Activated CD4-positive, alpha-beta T cell treated with anti-CD3 and anti-CD28 coated beads, Interleukin-2, Interleukin-6, amounts not matched to agents 100 ng/mL and 50 ng/mL, durations not matched to agents 16 hours and 8 hours (primary cell): ENCODE measurements around the gene PBX3.

Source experiments
- DNase-seq: peaks from one replicate; pipeline ENCODE4 v3.0.0-alpha.2; 2020

The PBX3 gene

DNA sequence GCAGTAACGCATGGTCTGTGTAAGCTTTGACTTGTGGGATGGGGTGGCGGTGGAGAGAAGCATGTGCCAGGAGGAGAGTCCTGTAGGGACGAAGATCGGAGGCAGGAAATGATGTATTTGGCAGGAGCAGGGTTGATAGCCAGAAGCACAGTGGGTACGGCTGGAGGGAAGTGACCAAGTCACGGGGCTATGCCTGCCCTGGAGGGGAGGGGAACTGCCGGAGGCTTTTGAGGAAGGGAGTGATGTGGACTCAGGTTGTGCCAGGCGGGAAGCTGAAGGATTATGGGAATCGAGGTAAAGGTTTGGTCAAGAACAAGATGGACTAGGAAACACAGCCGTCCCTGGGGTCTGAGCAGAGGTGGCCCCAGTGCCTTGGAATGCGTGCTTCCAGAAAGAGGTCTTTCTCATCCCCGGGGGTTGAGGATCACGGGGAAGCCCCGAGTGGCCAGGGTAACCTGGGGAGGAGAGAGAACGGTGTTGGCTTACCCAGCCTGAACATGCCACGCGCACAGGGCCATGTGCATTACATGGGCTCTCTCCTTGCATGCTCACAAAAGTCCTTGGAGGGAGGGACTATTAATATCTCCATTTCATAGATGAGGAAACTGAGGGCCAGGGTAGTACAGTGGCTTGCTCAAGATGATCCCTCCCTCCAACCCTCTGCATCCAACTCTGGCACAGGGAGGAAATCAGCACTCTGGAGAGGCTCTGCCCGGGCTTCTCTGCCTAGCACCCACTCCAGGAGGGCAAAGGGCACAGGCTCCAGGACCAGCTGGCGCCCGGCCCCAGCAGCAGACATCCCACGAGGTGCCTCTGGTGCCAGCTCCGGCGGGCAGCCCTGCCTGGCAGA lies 253.8 kb downstream of the PBX3 start:
- DNase-seq: no peak

DNA sequence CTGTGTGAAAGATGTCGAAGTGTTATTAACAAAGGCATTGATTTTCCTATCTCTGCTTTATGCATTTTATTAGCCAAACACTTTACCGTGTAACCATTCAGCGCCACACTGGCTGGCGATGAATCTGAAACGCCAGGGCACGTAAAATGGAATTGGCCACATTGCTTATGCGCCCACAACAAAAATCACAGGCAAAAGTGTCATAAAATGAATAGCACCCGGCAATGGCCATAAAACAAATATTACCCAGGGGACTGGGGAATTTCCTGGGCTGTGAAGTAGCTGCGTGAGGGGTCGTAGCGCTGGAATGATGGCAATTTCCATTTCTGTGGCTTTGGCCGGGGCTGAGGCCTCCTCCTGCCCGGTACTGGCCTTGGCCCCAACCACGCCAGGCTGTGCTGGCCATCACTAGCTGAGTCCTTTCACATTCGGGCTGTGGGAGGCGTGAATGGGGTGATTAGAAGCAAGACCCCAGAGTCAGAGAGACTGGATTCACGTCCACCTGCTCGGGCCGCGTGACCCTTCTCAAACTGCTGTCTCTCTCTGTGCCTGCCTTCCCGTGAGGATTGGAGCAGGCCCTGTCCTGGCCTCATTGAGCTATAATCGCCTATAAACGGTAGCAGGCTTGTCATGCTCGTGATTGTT lies 254.5 kb downstream of the PBX3 start:
- no peak for DNase-seq

DNA sequence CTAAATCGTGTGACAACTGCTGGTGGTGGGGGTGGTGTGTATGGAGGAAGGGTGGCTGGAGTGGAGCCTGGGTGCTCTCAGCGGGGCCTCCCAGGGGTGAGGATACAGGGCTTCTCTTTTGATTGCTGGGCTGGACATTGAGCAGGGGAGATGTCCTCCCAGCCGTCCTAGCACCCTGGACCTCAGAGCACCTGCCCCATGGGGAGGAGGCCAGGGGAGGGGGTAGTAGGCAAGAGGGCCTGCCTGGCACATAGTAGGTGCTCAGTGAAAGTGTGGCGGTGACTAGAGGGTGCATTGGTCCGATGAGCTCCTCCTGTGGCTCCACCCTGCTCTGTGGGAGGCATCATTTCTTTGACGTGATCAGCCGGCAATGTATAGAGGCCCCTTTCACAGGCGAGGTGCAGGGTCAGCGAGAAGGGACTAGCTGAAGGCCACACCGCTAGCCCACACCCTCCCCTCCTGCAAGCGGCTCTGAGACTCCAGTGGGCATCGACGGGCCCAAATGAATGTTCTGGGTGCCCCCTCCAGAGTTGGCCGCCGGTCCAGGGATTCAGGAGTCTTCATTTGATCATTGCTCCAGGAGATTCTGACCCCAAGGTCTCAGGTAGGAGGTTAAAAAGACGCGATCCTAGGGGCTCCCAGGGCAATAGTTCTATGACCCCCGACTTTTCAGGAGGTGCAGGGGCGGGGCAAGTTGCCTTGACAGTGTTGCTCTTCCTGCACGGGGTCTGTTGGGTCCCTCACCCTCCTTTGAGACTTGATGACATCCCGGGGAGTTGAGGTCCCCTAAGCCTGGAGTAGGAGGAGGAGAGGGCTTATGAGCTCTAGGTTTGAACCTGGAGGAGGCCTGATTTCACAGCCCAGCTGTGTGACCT lies 255.5 kb downstream of the PBX3 start:
- DNase-seq: no peak

DNA sequence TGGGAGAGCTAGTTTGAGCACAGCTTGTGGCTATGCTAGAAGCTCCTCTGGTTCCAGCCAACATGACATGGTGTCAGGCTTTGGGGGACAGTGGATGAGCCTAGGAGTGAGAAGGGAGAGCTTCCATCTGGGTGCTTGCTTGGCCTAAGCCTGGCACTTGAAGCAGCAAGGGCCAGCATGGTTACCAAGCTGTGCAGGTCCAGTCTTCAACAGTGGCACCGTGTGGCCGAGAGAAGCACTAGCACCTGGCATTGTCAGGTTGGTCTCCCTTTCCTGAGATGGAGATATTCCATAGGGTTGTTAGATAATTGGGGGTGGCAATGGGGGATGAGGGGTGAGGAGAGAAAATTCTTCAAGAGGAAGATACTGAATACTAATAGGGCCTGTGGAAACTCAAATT lies 261.9 kb downstream of the PBX3 start:
- DNase-seq: no peak

DNA sequence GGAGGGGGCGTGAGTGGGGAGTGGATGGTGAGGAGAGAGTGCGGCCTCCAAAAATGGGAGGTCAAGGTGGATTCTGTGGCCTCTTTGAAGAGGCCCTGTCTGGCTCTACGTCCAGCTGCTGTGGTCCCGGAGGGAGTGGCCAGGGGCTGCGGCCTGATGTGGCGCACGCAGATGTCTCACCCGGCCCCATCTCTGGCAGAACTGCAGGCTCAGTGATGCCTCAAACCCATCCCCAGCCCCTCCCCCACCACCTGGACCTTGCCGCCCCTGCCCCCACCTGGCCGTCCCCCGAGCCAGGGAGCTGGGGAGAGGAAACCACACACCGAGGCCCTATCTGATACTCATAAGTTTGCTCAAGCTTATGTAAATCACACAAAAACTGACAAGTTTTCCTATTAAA lies 267.6 kb downstream of the PBX3 start:
- no peak for DNase-seq

DNA sequence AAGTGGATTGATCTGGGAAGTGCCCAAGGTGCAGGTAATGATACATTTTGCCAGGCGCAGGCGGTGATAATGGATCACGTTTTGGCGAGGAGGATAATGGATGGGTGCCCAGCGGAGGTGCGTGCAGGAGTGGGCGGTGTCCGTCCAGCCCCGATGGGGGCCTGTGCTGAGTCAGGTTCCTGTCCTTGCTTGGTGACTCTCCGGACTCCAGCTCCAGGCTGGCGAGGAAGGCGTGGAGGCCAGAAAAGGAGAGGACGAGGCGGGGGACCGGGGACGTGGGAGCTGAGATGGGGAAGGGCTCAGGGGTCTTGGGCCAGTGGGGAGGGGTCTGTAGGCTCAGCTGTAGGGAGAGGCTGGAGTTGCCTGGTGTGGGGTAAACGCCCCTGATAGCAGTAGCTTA lies 268.3 kb downstream of the PBX3 start:
- DNase-seq: no peak

DNA sequence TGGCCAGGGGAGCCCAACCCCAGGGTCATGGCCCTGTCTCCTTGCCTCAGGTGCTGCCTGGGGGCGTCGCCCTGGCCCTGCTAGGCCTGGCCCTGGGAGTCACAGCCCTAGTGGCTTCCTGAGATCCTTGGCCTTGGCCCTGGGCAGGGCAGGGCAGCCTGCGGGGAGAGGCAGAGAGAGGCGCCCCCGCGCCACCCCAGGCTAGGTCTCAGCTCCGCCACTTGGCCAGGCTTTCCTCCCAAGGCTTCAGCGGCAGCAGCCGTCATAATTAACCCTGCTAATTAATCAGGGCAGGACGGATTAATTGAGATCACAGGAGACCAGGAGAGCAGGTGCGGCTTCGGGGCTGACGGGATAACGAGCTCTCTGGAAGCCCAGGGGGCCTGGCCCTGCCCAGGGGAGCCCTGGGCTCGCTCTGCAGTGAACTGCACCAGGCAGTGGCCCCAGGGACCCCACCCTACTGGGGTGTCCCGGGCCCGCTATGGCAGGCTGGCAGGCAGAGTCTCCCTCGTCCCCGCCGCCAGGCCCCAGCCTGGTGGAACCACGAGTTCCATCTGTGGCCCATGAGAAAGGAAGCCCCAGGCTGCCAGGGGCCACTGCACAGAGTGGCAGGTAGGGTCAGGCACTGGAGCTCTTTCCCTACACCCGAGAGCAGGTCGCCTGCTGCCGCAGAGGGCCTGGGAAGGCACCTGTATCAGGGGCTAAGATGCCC lies 269.6 kb downstream of the PBX3 start:
- DNase-seq: no peak
